HG03175 (cell line): ENCODE results near the gene CBFA2T2.
"Not testable (repeated sequence)": the region's sequence is repeated elsewhere in the genome, so short reads cannot be mapped to it uniquely, and the experiment has no call there.

Source experiments
- ATAC-seq: cut with Tn5 transposase; IDR thresholded peaks from one replicate; pipeline ENCODE4 v1.9.1; 2021; ENCODE audit warnings: mild to moderate bottlenecking, moderate library complexity; ENCODE audit not compliant: unreplicated experiment

Gene CBFA2T2

GRCh38 chr20:33470457-33470856, 19.4 kb upstream of the CBFA2T2 start:
- ATAC-seq: no peak

GRCh38 chr20:33470866-33471265, 19.0 kb upstream of the CBFA2T2 start:
- ATAC-seq: no peak

GRCh38 chr20:33472868-33473435, 16.9 kb upstream of the CBFA2T2 start:
- no peak for ATAC-seq

- ATAC-seq: no peak
These were observed 15.6 kb upstream of the CBFA2T2 start for GRCh38 chr20:33474097-33474873.

GRCh38 chr20:33474963-33475362, 14.9 kb upstream of the CBFA2T2 start:
- ATAC-seq: no peak

- ATAC-seq: no peak
These were observed 14.3 kb upstream of the CBFA2T2 start for GRCh38 chr20:33475381-33476152.

GRCh38 chr20:33477386-33478234, 12.3 kb upstream of the CBFA2T2 start:
- ATAC-seq: no peak

GRCh38 chr20:33480048-33480447, 9.8 kb upstream of the CBFA2T2 start:
- no peak for ATAC-seq

GRCh38 chr20:33481431-33481941, 8.4 kb upstream of the CBFA2T2 start:
- no peak for ATAC-seq

- no peak for ATAC-seq
These were observed 7.3 kb upstream of the CBFA2T2 start for GRCh38 chr20:33482581-33482980.

GRCh38 chr20:33483186-33483585, 6.7 kb upstream of the CBFA2T2 start:
- ATAC-seq: not testable (repeated sequence)

GRCh38 chr20:33488201-33488600, 1.7 kb upstream of the CBFA2T2 start:
- no peak for ATAC-seq

- not testable (repeated sequence) for ATAC-seq
These were observed 1.0 kb upstream of the CBFA2T2 start for GRCh38 chr20:33488661-33489494.

- ATAC-seq: peak; percentile 94
These were observed 337 bp upstream of the CBFA2T2 start for GRCh38 chr20:33489495-33490022.

- no peak for ATAC-seq
These were observed 1.2 kb downstream of the CBFA2T2 start for GRCh38 chr20:33490934-33491656.

- no peak for ATAC-seq
These were observed 3.3 kb downstream of the CBFA2T2 start for GRCh38 chr20:33493076-33493766.

GRCh38 chr20:33496776-33497175, 6.9 kb downstream of the CBFA2T2 start:
- not testable (repeated sequence) for ATAC-seq

- no peak for ATAC-seq
These were observed 9.5 kb downstream of the CBFA2T2 start for GRCh38 chr20:33499355-33499754.
